ENCODE measurements around the gene SLC35A2.
"Not testable (repeated sequence)": the region's sequence is repeated elsewhere in the genome, so short reads cannot be mapped to it uniquely, and the experiment has no call there.

The SLC35A2 gene

GRCh38 chrX:48854898-48855297, 56.5 kb downstream of the SLC35A2 start:
- no peak for DNase-seq (ENCODE audit: extremely low read depth, low read depth)
- TF ChIP-seq CTCF (IDR thresholded peaks at IDR 0.05; ENCODE audit: low read depth, low read length): peak; percentile 30

GRCh38 chrX:48854121-48854804, 57.2 kb downstream of the SLC35A2 start:
- DNase-seq (ENCODE audit: extremely low read depth, low read depth): not testable (repeated sequence)

- DNase-seq (ENCODE audit: extremely low read depth, low read depth): not testable (repeated sequence)
Measured at GRCh38 chrX:48853494-48853893, 58.0 kb downstream of the SLC35A2 start.
